IMR-90 (cell line): Measurements from ENCODE around the gene CLCN6. TPM values are rescaled to one million over a fixed set of nuclear protein-coding genes. Genes with fewer than 3 reads are reported as not detected.
A peak's percentile ranks its signal among the peaks of the same experiment; 100 is the strongest.

Source experiments
- ATAC-seq: fragments of 200-7000 bp; cut with Tn5 transposase; 2 replicates; pipeline ENCODE4 v1.9.1; 2020; ENCODE audit warnings: low read depth, mild to moderate bottlenecking, moderate library complexity
- BruUV-seq: library from RNA; stranded (reverse); fragments of 400-500 nt; replicated peaks from 2 replicates; lab custom pipeline; 2021; lab: Mats Ljungman, UMichigan
- CTCF ChIA-PET: fragments of 300-600 bp; formaldehyde crosslinking; extraction: SDS; loops from one replicate; lab custom pipeline; 2021; ENCODE audit warnings: antibody characterized with exemption; lab: Yijun Ruan, JAX
- POLR2A ChIA-PET: fragments of 300-600 bp; sonication (Branson Sonifier 250); formaldehyde crosslinking; loops from one replicate; lab custom pipeline; 2022; ENCODE audit warnings: antibody characterized with exemption; ENCODE audit not compliant: unreplicated experiment; lab: Charles Lee
- DNase-seq: peaks from one replicate; pipeline ENCODE4 v3.0.0; 2013
- H2AFZ ChIP-seq: replicated peaks from 2 replicates; pipeline ENCODE3; 2013; ENCODE audit warnings: low read length, mild to moderate bottlenecking; ENCODE audit not compliant: poor library complexity
- H2AK5ac ChIP-seq: 2 replicates; pipeline ENCODE4 v1.6.1; 2013; ENCODE audit warnings: low read depth, low read length, inconsistent platforms
- H2AK9ac ChIP-seq: replicated peaks from 2 replicates; pipeline ENCODE3; 2013; ENCODE audit warnings: mild to moderate bottlenecking, low read depth, low read length, moderate library complexity; ENCODE audit not compliant: poor library complexity
- H2BK120ac ChIP-seq: 2 replicates; pipeline ENCODE4 v1.6.1; 2013; ENCODE audit warnings: low read depth, low read length, inconsistent platforms
- H2BK15ac ChIP-seq: 3 replicates; pipeline ENCODE4 v1.6.1; 2013; ENCODE audit warnings: low read depth, low read length, inconsistent platforms
- H2BK20ac ChIP-seq: 2 replicates; pipeline ENCODE4 v1.6.1; 2013; ENCODE audit warnings: low read depth, mild to moderate bottlenecking, inconsistent platforms, low read length, moderate library complexity
- H2BK5ac ChIP-seq: 2 replicates; pipeline ENCODE4 v1.6.1; 2013; ENCODE audit warnings: mild to moderate bottlenecking, low read depth, low read length, inconsistent platforms; ENCODE audit not compliant: poor library complexity, severe bottlenecking
- H3K14ac ChIP-seq: replicated peaks from 2 replicates; pipeline ENCODE4 v1.6.1; 2013; ENCODE audit warnings: low read depth, low read length, inconsistent platforms
- H3K18ac ChIP-seq: 2 replicates; pipeline ENCODE4 v1.6.1; 2013; ENCODE audit warnings: low read depth, low read length, control low read depth
- H3K23ac ChIP-seq: 2 replicates; pipeline ENCODE4 v1.6.1; 2013; ENCODE audit warnings: low read depth, low read length, inconsistent platforms
- H3K27ac ChIP-seq: 2 replicates; pipeline ENCODE4 v1.5.1; 2013; ENCODE audit warnings: mild to moderate bottlenecking, control low read depth, low read length; ENCODE audit not compliant: insufficient read depth
- H3K27me3 ChIP-seq: 2 replicates; pipeline ENCODE4 v1.6.1; 2013; ENCODE audit warnings: low read length; ENCODE audit not compliant: control insufficient read depth, insufficient read depth
- H3K36me3 ChIP-seq: 2 replicates; pipeline ENCODE4 v1.6.1; 2013; ENCODE audit warnings: low read length, mixed read lengths; ENCODE audit not compliant: control insufficient read depth, insufficient read depth
- H3K4ac ChIP-seq: 2 replicates; pipeline ENCODE4 v1.6.1; 2013; ENCODE audit warnings: low read depth, low read length, inconsistent platforms
- H3K4me1 ChIP-seq: 2 replicates; pipeline ENCODE4 v1.6.1; 2013; ENCODE audit warnings: low read length, mixed read lengths; ENCODE audit not compliant: control insufficient read depth, insufficient read depth
- H3K4me2 ChIP-seq: 2 replicates; pipeline ENCODE4 v1.6.1; 2013; ENCODE audit warnings: low read depth, mild to moderate bottlenecking, control low read depth, low read length, moderate library complexity
- H3K4me3 ChIP-seq: 2 replicates; pipeline ENCODE4 v1.5.1; 2013; ENCODE audit warnings: low read depth, mild to moderate bottlenecking, control low read depth, low read length, moderate library complexity; ENCODE audit not compliant: insufficient read depth
- H3K56ac ChIP-seq: 2 replicates; pipeline ENCODE4 v1.6.1; 2013; ENCODE audit warnings: low read length, inconsistent platforms; ENCODE audit not compliant: insufficient read depth; ENCODE audit errors: extremely low read depth
- H3K79me1 ChIP-seq, 2 experiments: 2 replicates each; pipeline ENCODE4 v1.6.1; 2013; ENCODE audit warnings: low read length in 2 of 2, inconsistent platforms in 1 of 2, low read depth in 1 of 2
- H3K9ac ChIP-seq: 2 replicates; pipeline ENCODE4 v1.6.1; 2013; ENCODE audit warnings: low read depth, low read length, control low read depth
- H3K9me1 ChIP-seq: 2 replicates; pipeline ENCODE4 v1.6.1; 2013; ENCODE audit warnings: low read length, inconsistent platforms; ENCODE audit not compliant: insufficient read depth
- H3K9me3 ChIP-seq: 2 replicates; pipeline ENCODE4 v1.6.1; 2013; ENCODE audit warnings: low read length; ENCODE audit not compliant: control insufficient read depth, insufficient read depth
- H4K20me1 ChIP-seq: 2 replicates; pipeline ENCODE4 v1.6.1; 2013; ENCODE audit warnings: low read length, inconsistent platforms; ENCODE audit not compliant: insufficient read depth
- H4K5ac ChIP-seq: 2 replicates; pipeline ENCODE4 v1.6.1; 2013; ENCODE audit warnings: mild to moderate bottlenecking, low read depth, low read length, control low read depth
- H4K8ac ChIP-seq, 2 experiments: 2 replicates each; pipeline ENCODE4 v1.6.1; 2013; ENCODE audit warnings: low read depth in 2 of 2, low read length in 2 of 2, control low read depth in 1 of 2, inconsistent platforms in 1 of 2
- H4K91ac ChIP-seq: 2 replicates; pipeline ENCODE4 v1.6.1; 2013; ENCODE audit warnings: low read depth, low read length, inconsistent platforms; ENCODE audit not compliant: insufficient read depth
- CHD1 ChIP-seq: IDR thresholded peaks from 2 replicates; pipeline ENCODE4 v1.6.1; 2012; ENCODE audit warnings: low read depth, low read length, improper control_type of control experiment
- CTCF ChIP-seq: conservative IDR thresholded peaks from 2 replicates; pipeline ENCODE4 v1.5.1; 2012; ENCODE audit warnings: mild to moderate bottlenecking, low read depth, low read length, improper control_type of control experiment
- MAFK ChIP-seq: IDR thresholded peaks from 2 replicates; pipeline ENCODE4 v1.6.1; 2012; ENCODE audit warnings: low read depth, low read length, improper control_type of control experiment
- MAZ ChIP-seq: IDR thresholded peaks from 2 replicates; pipeline ENCODE4 v1.6.1; 2012; ENCODE audit warnings: low read depth, mild to moderate bottlenecking, low read length, improper control_type of control experiment, moderate library complexity, borderline replicate concordance
- POLR2A ChIP-seq: IDR thresholded peaks from 2 replicates; pipeline ENCODE4 v1.6.1; 2012; ENCODE audit warnings: mild to moderate bottlenecking, low read depth, low read length
- WGBS, 2 experiments: methylation state at CpG; one replicate each; pipeline versions ENCODE4 v1.1.5 to v1.1.7; 2013; ENCODE audit warnings: missing lambda C conversion rate in 2 of 2; ENCODE audit not compliant: insufficient read length in 1 of 2; ENCODE audit errors: extremely low coverage in 2 of 2; 5-methylcytosine and 5-hydroxymethylcytosine counted together
- dilution Hi-C: fragments of 300-500 bp; cut with HindIII; formaldehyde crosslinking; loops from one replicate; pipeline ENCODE4 v1.14.3; 2018; ENCODE audit warnings: low sequenced_read_pairs; ENCODE audit not compliant: unreplicated experiment
- in situ Hi-C: fragments of 300-500 bp; cut with MboI; formaldehyde crosslinking; loops from 3 replicates; pipeline ENCODE4 v1.14.3; 2019; ENCODE audit warnings: low sequenced_read_pairs, inconsistent platforms, mixed read lengths
- intact Hi-C: fragments of 100-400 bp; cut with micrococcal nuclease; formaldehyde crosslinking; loops from 2 replicates; pipeline ENCODE4 v1.10.0; 2022
- polyA plus RNA-seq, 3 experiments: library from polyadenylated mRNA; depleted of rRNA; stranded (reverse); fragments of >200 nt; gene quantifications; 2 replicates each; pipeline ENCODE4 v1.2.3, GENCODE V29; 2012; ENCODE audit warnings: low replicate concordance in 1 of 3
- total RNA-seq: library from RNA; depleted of rRNA; stranded (reverse); fragments of >200 nt; gene quantifications from 2 replicates; pipeline ENCODE4 v1.2.3, GENCODE V29; 2012
- TF ChIP-seq, protein P1 (sequence below): fragments of 150-350 bp; IDR thresholded peaks from 2 replicates; pipeline ENCODE4 v1.6.1; 2016; ENCODE audit warnings: low read depth, mild to moderate bottlenecking, low read length, moderate library complexity, borderline replicate concordance

CLCN6 gene
- total and polyA plus RNA-seq, 2 of the 4 experiments (the other 2 are of a cell fraction): 4.1 to 10.6 TPM

- Histone ChIP-seq H3K79me1 (peaks cover 9 to 58% of the 10 kb centered on the region in 2 experiments; a peak in 3 of 4 replicates), H2BK15ac (no peak overlapping the region; the same call in 2 of the 3 replicates), H2AFZ (peak overlapping the region; percentile 92), H3K36me3 (peaks cover 15% of the 10 kb centered on the region), H3K23ac (peak overlapping the region; percentile 73), H2AK5ac (peak overlapping the region; percentile 96), H3K4ac (peak overlapping the region; percentile 86), H3K4me1 (peaks cover 13% of the 10 kb centered on the region), H4K20me1 (no peaks in the 10 kb centered on the region; the same call in 1 of the 2 replicates), H2BK20ac (peak overlapping the region; percentile 44; the same call in 1 of the 2 replicates), H4K8ac (peak overlapping the region; percentile 19 to 81; a peak in 3 of 4 replicates), H3K9me1 (peaks cover 3% of the 10 kb centered on the region; the same call in 1 of the 2 replicates), H3K18ac (peak overlapping the region; percentile 25), H3K9me3 (no peaks in the 10 kb centered on the region), H4K5ac (peak overlapping the region; percentile 87), H2AK9ac (peak overlapping the region; percentile 95), H2BK120ac (peak overlapping the region; percentile 61), H4K91ac (peak overlapping the region; percentile 70), H3K27me3 (no peaks in the 10 kb centered on the region), H3K4me2 (peak overlapping the region; percentile 89), H2BK5ac (peak overlapping the region; percentile 71), H3K9ac (peak overlapping the region; percentile 60), H3K56ac (peak overlapping the region; percentile 55; the same call in 1 of the 2 replicates), H3K27ac (peak overlapping the region; percentile 70), H3K4me3 (peak overlapping the region; percentile 53), H3K14ac (peak overlapping the region; percentile 55)
- dilution Hi-C loops (no loop called here), intact Hi-C loops (loop anchor here (2.0 to 5.0 kb wide), 2 partner anchors 66 to 121 kb away; partner anchors contain the start of genes AGTRAP and MAD2L2), in situ Hi-C loops (no loop called here)
- POLR2A ChIA-PET: interaction anchor here (0.7 to 1.1 kb wide), 2 partner anchors 67 to 106 kb away, joined by 3 to 5 read pairs; no protein-coding TSS in a partner anchor
- TF ChIP-seq POLR2A (peak; percentile 68), MAFK (no peak), CHD1 (no peak), MAZ (peak; percentile 97), CTCF (no peak)
- TF ChIP-seq, protein P1, sequence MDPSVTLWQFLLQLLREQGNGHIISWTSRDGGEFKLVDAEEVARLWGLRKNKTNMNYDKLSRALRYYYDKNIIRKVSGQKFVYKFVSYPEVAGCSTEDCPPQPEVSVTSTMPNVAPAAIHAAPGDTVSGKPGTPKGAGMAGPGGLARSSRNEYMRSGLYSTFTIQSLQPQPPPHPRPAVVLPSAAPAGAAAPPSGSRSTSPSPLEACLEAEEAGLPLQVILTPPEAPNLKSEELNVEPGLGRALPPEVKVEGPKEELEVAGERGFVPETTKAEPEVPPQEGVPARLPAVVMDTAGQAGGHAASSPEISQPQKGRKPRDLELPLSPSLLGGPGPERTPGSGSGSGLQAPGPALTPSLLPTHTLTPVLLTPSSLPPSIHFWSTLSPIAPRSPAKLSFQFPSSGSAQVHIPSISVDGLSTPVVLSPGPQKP: no peak
- WGBS, 2 experiments: 7% methylated on average over 14 of the region's 28 CpGs; no CpG with 5 or more reads in 1 of the 2 experiments
- CTCF ChIA-PET: interaction anchor here (0.5 to 1.1 kb wide), 3 partner anchors 16 to 65 kb away, joined by 3 to 4 read pairs (median 4); no protein-coding TSS in a partner anchor
- DNase-seq (peak; percentile 97), ATAC-seq (peak; percentile 69)
- no TSS peak for BruUV-seq
These were observed 2.8 kb upstream of the CLCN6 start for GRCh38 chr1:11802973-11803885.
